PFSK-1 (cell line): ENCODE measurements around the gene FOLR2.

Experiments
- FOXP2 ChIP-seq: optimal IDR thresholded peaks from 2 replicates; pipeline ENCODE3; 2011; ENCODE audit warnings: borderline replicate concordance, control low read depth, inconsistent platforms; ENCODE audit not compliant: insufficient read depth; ENCODE audit errors: extremely low read length, extremely low read depth
- POLR2AphosphoS5 ChIP-seq: IDR thresholded peaks from 2 replicates; pipeline ENCODE4 v1.6.1; 2012; ENCODE audit warnings: low read depth, mild to moderate bottlenecking, control low read depth, low read length, moderate library complexity
- SIN3A ChIP-seq: IDR thresholded peaks from 2 replicates; pipeline ENCODE4 v1.6.1; 2012; ENCODE audit warnings: mild to moderate bottlenecking, low read length, moderate library complexity, borderline replicate concordance; ENCODE audit not compliant: insufficient read depth
- TAF1 ChIP-seq: IDR thresholded peaks from 2 replicates; pipeline ENCODE4 v1.6.1; 2012; ENCODE audit warnings: low read length, control low read depth, borderline replicate concordance; ENCODE audit not compliant: insufficient read depth
- TF ChIP-seq, protein P1 (sequence below), 2 experiments: IDR thresholded peaks; 2 replicates each; pipeline versions ENCODE4 v1.6.1 to v1.8.0; 2011 to 2012; ENCODE audit warnings: low read depth in 2 of 2, low read length in 2 of 2, control low read depth in 1 of 2, inconsistent platforms in 1 of 2, mild to moderate bottlenecking in 1 of 2, moderate library complexity in 1 of 2; ENCODE audit not compliant: insufficient read depth in 1 of 2

Gene FOLR2

DNA sequence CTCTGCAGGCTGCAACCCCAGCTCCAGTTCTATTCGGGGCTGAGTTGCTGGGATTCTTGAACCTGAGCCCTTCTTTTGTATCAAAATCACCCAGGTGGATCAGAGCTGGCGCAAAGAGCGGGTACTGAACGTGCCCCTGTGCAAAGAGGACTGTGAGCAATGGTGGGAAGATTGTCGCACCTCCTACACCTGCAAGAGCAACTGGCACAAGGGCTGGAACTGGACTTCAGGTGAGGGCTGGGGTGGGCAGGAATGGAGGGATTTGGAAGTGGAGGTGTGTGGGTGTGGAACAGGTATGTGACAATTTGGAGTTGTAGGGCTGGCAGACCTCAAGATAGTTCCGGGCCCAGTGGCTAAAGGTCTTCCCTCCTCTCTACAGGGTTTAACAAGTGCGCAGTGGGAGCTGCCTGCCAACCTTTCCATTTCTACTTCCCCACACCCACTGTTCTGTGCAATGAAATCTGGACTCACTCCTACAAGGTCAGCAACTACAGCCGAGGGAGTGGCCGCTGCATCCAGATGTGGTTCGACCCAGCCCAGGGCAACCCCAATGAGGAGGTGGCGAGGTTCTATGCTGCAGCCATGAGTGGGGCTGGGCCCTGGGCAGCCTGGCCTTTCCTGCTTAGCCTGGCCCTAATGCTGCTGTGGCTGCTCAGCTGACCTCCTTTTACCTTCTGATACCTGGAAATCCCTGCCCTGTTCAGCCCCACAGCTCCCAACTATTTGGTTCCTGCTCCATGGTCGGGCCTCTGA is 20.9 kb upstream of the FOLR2 start:
- no peak for TF ChIP-seq SIN3A
- TF ChIP-seq, protein P1, sequence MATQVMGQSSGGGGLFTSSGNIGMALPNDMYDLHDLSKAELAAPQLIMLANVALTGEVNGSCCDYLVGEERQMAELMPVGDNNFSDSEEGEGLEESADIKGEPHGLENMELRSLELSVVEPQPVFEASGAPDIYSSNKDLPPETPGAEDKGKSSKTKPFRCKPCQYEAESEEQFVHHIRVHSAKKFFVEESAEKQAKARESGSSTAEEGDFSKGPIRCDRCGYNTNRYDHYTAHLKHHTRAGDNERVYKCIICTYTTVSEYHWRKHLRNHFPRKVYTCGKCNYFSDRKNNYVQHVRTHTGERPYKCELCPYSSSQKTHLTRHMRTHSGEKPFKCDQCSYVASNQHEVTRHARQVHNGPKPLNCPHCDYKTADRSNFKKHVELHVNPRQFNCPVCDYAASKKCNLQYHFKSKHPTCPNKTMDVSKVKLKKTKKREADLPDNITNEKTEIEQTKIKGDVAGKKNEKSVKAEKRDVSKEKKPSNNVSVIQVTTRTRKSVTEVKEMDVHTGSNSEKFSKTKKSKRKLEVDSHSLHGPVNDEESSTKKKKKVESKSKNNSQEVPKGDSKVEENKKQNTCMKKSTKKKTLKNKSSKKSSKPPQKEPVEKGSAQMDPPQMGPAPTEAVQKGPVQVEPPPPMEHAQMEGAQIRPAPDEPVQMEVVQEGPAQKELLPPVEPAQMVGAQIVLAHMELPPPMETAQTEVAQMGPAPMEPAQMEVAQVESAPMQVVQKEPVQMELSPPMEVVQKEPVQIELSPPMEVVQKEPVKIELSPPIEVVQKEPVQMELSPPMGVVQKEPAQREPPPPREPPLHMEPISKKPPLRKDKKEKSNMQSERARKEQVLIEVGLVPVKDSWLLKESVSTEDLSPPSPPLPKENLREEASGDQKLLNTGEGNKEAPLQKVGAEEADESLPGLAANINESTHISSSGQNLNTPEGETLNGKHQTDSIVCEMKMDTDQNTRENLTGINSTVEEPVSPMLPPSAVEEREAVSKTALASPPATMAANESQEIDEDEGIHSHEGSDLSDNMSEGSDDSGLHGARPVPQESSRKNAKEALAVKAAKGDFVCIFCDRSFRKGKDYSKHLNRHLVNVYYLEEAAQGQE (IDR thresholded peaks at IDR 0.05; ENCODE audit: insufficient read depth in 1 of 2, low read depth in 2 of 2, low read length in 2 of 2): no peak
- TF ChIP-seq POLR2AphosphoS5: no peak
- no peak for TF ChIP-seq FOXP2
- no peak for TF ChIP-seq TAF1

DNA sequence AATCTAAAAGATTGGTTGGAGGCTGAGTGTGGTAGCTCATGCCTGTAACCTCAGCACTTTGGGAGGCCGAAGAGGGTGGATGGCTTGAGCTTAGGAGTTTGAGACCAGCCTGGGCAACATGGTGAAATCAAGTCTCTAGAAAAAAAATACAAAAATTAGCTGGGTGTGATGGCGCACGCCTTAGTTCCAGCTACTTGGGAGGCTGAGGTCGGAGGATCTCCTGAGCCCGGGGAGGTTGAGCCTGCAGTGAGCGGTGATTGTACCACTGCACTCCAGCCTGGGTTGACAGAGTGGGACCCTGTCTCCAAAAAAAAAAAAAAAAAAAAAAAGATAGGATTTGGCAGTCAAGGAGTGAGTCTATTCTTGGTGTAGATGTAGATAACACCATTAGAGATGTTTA is 14.0 kb upstream of the FOLR2 start:
- TF ChIP-seq SIN3A (no peak), TAF1 (no peak), FOXP2 (no peak), POLR2AphosphoS5 (no peak)
- TF ChIP-seq, protein P1 (IDR thresholded peaks at IDR 0.05; ENCODE audit: insufficient read depth in 1 of 2, low read depth in 2 of 2, low read length in 2 of 2): no peak

DNA sequence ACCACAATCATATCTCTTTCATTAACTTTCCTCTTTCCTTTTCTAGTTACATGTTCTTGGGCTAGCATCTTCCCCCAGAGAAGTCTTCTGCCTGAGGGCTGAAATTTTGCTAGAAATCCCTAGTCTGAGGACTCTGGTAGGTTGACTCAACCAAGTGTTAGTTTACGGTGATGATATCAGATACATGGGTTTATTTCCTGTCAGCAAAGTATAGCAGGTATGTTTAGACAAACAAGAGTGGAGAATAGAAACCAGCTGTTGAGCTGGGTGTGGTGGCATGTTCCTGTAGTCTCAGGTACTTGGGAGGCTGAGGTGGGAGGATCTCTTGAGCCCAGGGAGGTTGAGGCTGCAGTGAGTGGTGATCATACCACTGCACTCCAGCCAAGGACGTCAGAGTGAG is 13.4 kb upstream of the FOLR2 start:
- TF ChIP-seq FOXP2 (no peak), POLR2AphosphoS5 (no peak), TAF1 (no peak), SIN3A (no peak)
- TF ChIP-seq, protein P1 (IDR thresholded peaks at IDR 0.05; ENCODE audit: insufficient read depth in 1 of 2, low read depth in 2 of 2, low read length in 2 of 2): no peak

DNA sequence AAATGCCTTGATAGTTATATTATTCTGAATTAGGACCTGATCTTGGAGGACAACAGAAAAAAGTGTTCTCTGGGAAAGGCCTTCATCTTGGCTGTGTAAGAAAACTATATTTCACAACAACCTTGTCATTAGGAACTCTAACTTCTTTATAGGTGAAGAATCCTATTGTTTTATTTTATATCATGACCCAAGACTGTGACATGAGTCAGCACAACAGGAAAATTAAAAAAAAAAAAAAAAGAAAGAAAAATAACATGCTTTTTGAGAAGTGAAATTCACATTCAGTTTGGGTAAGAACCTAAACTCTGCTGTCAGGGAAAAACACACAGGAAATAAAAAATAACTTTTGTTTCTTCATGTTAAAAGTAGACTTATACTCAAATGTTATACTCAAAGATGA is 11.7 kb upstream of the FOLR2 start:
- TF ChIP-seq FOXP2 (no peak), SIN3A (no peak)

DNA sequence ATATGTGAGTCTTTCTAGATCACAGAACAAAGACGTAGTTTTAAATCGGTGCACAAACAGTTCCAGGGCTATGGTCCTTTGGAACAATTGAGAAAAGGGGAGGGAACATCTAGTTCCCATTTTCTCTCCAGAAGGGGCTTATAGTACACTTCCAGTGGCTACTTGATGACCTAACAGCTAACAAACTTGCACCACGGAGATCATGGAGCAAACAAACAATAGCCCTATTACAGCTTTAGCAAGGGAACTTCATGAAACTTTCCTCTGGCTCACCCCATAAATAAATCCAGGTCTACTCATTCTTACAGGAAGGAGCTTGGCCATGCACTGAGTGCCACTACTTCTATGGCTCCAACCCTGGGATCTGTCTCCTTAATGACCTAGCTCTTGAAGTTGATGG is 8.3 kb upstream of the FOLR2 start:
- TF ChIP-seq FOXP2: no peak
- TF ChIP-seq, protein P1 (IDR thresholded peaks at IDR 0.05; ENCODE audit: insufficient read depth in 1 of 2, low read depth in 2 of 2, low read length in 2 of 2): no peak
- TF ChIP-seq SIN3A: no peak
- no peak for TF ChIP-seq POLR2AphosphoS5
- no peak for TF ChIP-seq TAF1
